Endodermal cell (in vitro differentiated cells): ENCODE measurements around the gene ASS1. TPM values are rescaled to one million over a fixed set of nuclear protein-coding genes. Genes with fewer than 3 reads are reported as not detected.

ENCODE experiments used
- DNase-seq: peaks from one replicate; pipeline ENCODE4 v3.0.0-alpha.2; 2017
- H3K27ac ChIP-seq: 2 replicates; pipeline ENCODE4 v1.5.1; 2013; ENCODE audit warnings: mild to moderate bottlenecking, low read depth, low read length, moderate library complexity
- H3K27me3 ChIP-seq: 2 replicates; pipeline ENCODE4 v1.6.1; 2013; ENCODE audit warnings: mild to moderate bottlenecking, low read length, moderate library complexity; ENCODE audit not compliant: insufficient read depth, control insufficient read depth, poor library complexity, severe bottlenecking
- H3K36me3 ChIP-seq: 2 replicates; pipeline ENCODE4 v1.7.0; 2013; ENCODE audit warnings: mild to moderate bottlenecking, low read length, moderate library complexity; ENCODE audit not compliant: control insufficient read depth, insufficient read depth
- H3K4me1 ChIP-seq: one replicate; pipeline ENCODE4 v1.7.0; 2013; ENCODE audit warnings: low read length; ENCODE audit not compliant: control insufficient read depth, insufficient read depth
- H3K4me3 ChIP-seq: 2 replicates; pipeline ENCODE4 v1.5.1; 2013; ENCODE audit warnings: mild to moderate bottlenecking, low read length, moderate library complexity
- H3K9ac ChIP-seq: 2 replicates; pipeline ENCODE4 v1.6.1; 2013; ENCODE audit warnings: mild to moderate bottlenecking, low read length, moderate library complexity; ENCODE audit not compliant: poor library complexity, severe bottlenecking; ENCODE audit errors: extremely low read depth
- H3K9me3 ChIP-seq: 2 replicates; pipeline ENCODE4 v1.6.1; 2013; ENCODE audit warnings: mild to moderate bottlenecking, low read length, moderate library complexity; ENCODE audit not compliant: control insufficient read depth
- H3K27ac Mint-ChIP-seq: 2 replicates; pipeline ENCODE4 v1.8.0; 2020; ENCODE audit warnings: mixed read lengths
- H3K27me3 Mint-ChIP-seq: 2 replicates; pipeline ENCODE4 v1.8.0; 2021; ENCODE audit warnings: mild to moderate bottlenecking, mixed read lengths; ENCODE audit not compliant: insufficient read depth
- H3K36me3 Mint-ChIP-seq: 2 replicates; pipeline ENCODE4 v1.8.0; 2020; ENCODE audit warnings: low read depth, mixed read lengths
- H3K4me1 Mint-ChIP-seq: 2 replicates; pipeline ENCODE4 v1.8.0; 2020; ENCODE audit warnings: mixed read lengths
- H3K4me3 Mint-ChIP-seq: 2 replicates; pipeline ENCODE4 v1.8.0; 2020; ENCODE audit warnings: mild to moderate bottlenecking, moderate library complexity, mixed read lengths
- H3K9me3 Mint-ChIP-seq: 2 replicates; pipeline ENCODE4 v1.8.0; 2020; ENCODE audit warnings: mild to moderate bottlenecking, mixed read lengths
- WGBS, 2 experiments: methylation state at CpG; one replicate each; pipeline versions ENCODE4 v1.1.5 to v1.1.7; 2013; ENCODE audit warnings: missing lambda C conversion rate in 2 of 2, mixed read lengths in 1 of 2; ENCODE audit not compliant: insufficient coverage in 1 of 2, insufficient read length in 1 of 2; 5-methylcytosine and 5-hydroxymethylcytosine counted together
- total RNA-seq, 2 donors: library from RNA; stranded (reverse); fragmentation: NEBNext Ultra II Directional in 1 of 2; extraction: Animal tissue kit (Norgen Biotek cat#: 25700) in 1 of 2; gene quantifications; 2 replicates in 1 of 2; 3 replicates in 1 of 2; pipeline ENCODE4 v1.2.1, GENCODE V29; 2021
- TF ChIP-seq, protein P1 (sequence below): fragments of 200-600 bp; sonication (generic); conservative IDR thresholded peaks from 2 replicates; pipeline ENCODE4 v1.5.0; 2021; ENCODE audit warnings: antibody characterized with exemption, mild to moderate bottlenecking

The ASS1 gene
- total RNA-seq, 2 donors from 2014 or later: 30.9 to 57.2 TPM

DNA sequence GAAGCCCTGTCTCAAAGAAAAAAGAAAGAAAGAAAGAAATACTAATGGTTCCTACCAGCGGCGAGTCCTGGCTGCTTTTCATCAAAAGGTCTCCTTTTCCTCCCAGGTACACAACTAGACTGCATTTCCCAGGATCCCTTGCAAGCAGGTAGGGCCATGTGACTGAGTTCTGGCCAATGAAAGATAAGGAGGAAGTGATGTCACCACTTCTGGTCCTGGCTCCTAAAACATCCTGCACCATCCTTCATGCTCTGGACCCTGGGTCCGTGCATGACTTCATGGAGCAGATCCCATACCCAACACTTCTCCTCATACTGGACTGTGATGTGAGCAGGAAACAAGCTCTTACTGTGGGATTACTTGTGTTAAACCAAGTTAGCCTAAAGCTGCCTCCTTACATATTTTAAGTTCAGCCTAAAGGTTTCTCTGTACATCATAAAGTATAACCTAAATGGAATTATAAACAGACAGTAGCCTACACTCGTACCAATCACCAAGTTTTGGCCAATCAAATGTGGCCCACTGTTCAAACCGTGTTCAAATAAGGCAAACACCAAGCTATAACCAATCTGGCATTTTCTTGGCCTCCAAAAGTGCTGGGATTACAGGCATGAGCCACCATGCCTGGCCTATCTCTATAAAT lies 104.5 kb downstream of the ASS1 start:
- Histone ChIP-seq H3K9me3 (peaks cover 13% of the 10 kb centered on the region), H3K27ac (no peak overlapping the region), H3K4me1 (no peaks in the 10 kb centered on the region), H3K4me3 (no peak overlapping the region), H3K27me3 (no peaks in the 10 kb centered on the region), H3K9ac (no peak overlapping the region), H3K36me3 (no peaks in the 10 kb centered on the region)
- TF ChIP-seq, protein P1, sequence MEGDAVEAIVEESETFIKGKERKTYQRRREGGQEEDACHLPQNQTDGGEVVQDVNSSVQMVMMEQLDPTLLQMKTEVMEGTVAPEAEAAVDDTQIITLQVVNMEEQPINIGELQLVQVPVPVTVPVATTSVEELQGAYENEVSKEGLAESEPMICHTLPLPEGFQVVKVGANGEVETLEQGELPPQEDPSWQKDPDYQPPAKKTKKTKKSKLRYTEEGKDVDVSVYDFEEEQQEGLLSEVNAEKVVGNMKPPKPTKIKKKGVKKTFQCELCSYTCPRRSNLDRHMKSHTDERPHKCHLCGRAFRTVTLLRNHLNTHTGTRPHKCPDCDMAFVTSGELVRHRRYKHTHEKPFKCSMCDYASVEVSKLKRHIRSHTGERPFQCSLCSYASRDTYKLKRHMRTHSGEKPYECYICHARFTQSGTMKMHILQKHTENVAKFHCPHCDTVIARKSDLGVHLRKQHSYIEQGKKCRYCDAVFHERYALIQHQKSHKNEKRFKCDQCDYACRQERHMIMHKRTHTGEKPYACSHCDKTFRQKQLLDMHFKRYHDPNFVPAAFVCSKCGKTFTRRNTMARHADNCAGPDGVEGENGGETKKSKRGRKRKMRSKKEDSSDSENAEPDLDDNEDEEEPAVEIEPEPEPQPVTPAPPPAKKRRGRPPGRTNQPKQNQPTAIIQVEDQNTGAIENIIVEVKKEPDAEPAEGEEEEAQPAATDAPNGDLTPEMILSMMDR: no peak
- WGBS, 2 experiments: 92 to 94% methylated on average over 4 to 5 of the region's 5 CpGs
- no peak for DNase-seq
- H3K36me3 Mint-ChIP-seq: no peaks in the 10 kb centered on the region
- no peak overlapping the region for H3K27ac Mint-ChIP-seq
- no peak overlapping the region for H3K4me3 Mint-ChIP-seq
- H3K9me3 Mint-ChIP-seq: peaks cover 20% of the 10 kb centered on the region
- H3K27me3 Mint-ChIP-seq: peaks cover 3% of the 10 kb centered on the region
- H3K4me1 Mint-ChIP-seq: no peaks in the 10 kb centered on the region

Other genes with a start within 250 kb of the ASS1 start
- gene HMCN2, start 179.2 kb upstream of the ASS1 start, total RNA-seq: 1 to 10 TPM; 3.3 to 3.9 TPM
- 10 to 100 TPM; 74.3 to 76.3 TPM for gene FUBP3, start 134.6 kb downstream of the ASS1 start, total RNA-seq
- not detected for gene PRDM12, start 219.6 kb downstream of the ASS1 start, total RNA-seq
- 10 to 100 TPM; 47.8 to 74.0 TPM for gene EXOSC2, start 248.8 kb downstream of the ASS1 start, total RNA-seq